ENCODE results near the gene PLEKHM2.

PLEKHM2 gene

GRCh38 chr1:15735304-15736037, 51.4 kb downstream of the PLEKHM2 start:
- peak overlapping the region; percentile 58 to 68 for H3K27ac ChIP-seq
- DNase-seq (ENCODE audit: low spot score), result no peak
- TF ChIP-seq CTCF (IDR thresholded peaks at IDR 0.05), result no peak
- no peak overlapping the region for H3K4me3 ChIP-seq

- TF ChIP-seq CTCF (IDR thresholded peaks at IDR 0.05), result no peak
- no peak within 1 kb of the TSS for H3K4me3 ChIP-seq
- no peak for DNase-seq (ENCODE audit: low spot score)
- H3K27ac ChIP-seq, result peak within 1 kb of the TSS; percentile 58 to 68
Observed at GRCh38 chr1:15736038-15736891, 52.1 kb downstream of the PLEKHM2 start, which contains the start of gene SLC25A34. Gene SLC25A34 (plus strand): TSS chr1:15736258. CDS start chr1:15736486, 228 bp downstream.

- TF ChIP-seq CTCF (IDR thresholded peaks at IDR 0.05), result no peak
- DNase-seq (ENCODE audit: low spot score), result no peak
- Histone ChIP-seq H3K4me3 (no peak overlapping the region), H3K27ac (peak overlapping the region; percentile 58 to 68)
Observed at GRCh38 chr1:15736892-15737261, 52.8 kb downstream of the PLEKHM2 start.

- Histone ChIP-seq H3K4me3 (no peak overlapping the region), H3K27ac (peak overlapping the region in 1 of 2 donors; percentile 68)
- TF ChIP-seq CTCF (IDR thresholded peaks at IDR 0.05), result no peak
- no peak for DNase-seq (ENCODE audit: low spot score)
Observed at GRCh38 chr1:15737324-15738319, 53.5 kb downstream of the PLEKHM2 start.

GRCh38 chr1:15738416-15739113, 54.4 kb downstream of the PLEKHM2 start:
- no peak for TF ChIP-seq CTCF (IDR thresholded peaks at IDR 0.05)
- Histone ChIP-seq H3K4me3 (no peak overlapping the region), H3K27ac (peak overlapping the region; percentile 39 to 63)
- DNase-seq (ENCODE audit: low spot score), result no peak

- peak overlapping the region; percentile 39 to 63 for H3K27ac ChIP-seq
- DNase-seq (ENCODE audit: low spot score), result no peak
- TF ChIP-seq CTCF (IDR thresholded peaks at IDR 0.05), result no peak
- H3K4me3 ChIP-seq, result no peak overlapping the region
Observed at GRCh38 chr1:15739259-15739658, 55.1 kb downstream of the PLEKHM2 start.
